DMS79 treated with DMSO at 0.1 percent for 48 hours (cell line): ENCODE measurements around the gene KLHL30.
"Not testable (repeated sequence)": the region's sequence is repeated elsewhere in the genome, so short reads cannot be mapped to it uniquely, and the experiment has no call there.

Experiments used
- DNase-seq: peaks from one replicate; lab custom pipeline; 2025; lab: John Stamatoyannopoulos, UW

KLHL30 gene

GRCh38 chr2:238162846-238163441, 24.5 kb downstream of the KLHL30 start:
- DNase-seq: no peak

GRCh38 chr2:238163481-238164198, 25.2 kb downstream of the KLHL30 start:
- peak; percentile 33 for DNase-seq

DNA sequence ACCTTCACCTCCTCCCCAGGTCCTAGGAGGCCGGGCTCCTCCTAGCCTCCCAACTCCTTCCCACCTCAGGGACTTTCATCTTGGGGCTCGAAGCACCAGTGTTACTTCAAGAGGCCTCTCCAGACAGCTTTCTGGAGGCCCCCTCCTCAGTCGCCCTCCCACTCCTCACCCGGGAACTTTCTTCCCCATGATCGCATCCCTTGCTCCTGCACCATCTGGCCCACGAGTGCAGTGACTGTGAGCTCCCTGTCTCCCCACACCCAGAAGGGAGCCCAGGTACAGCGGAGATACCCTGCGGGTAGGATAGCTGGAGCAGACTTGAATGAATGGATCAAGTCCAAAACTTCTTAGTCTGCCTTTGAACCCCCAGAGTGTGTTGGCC, 26.4 kb downstream of the KLHL30 start:
- no peak for DNase-seq

DNA sequence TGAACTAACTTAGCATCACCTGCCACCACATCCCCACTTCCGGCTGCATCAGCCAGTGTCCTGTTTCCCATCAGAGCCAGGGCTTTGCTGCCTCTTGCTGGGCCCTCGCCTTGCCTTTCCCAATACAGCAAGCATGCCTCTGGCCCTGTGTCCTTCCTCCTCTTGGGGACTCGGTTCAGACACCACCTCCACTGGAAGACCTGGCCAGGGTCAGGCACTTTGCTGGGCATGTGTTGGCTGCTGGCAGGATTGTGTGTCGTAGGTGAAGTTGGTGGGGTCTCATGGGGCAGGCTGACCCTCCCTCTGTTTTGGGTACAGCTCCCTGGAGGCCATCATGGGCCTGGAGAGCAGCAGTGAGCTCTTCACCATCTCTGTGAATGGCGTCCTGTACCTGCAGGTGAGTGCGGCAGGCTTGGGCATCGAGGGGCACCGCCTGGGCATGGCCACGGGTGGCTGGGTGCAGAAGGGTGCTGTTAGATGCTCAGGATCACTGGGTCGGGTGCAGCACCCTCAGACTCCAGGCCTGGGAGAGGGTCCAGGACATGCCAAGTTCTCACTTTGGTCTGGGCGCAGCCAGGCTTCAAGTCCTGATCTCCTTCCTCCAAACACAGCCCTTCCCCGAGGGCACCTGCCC, 26.9 kb downstream of the KLHL30 start:
- DNase-seq: no peak

DNA sequence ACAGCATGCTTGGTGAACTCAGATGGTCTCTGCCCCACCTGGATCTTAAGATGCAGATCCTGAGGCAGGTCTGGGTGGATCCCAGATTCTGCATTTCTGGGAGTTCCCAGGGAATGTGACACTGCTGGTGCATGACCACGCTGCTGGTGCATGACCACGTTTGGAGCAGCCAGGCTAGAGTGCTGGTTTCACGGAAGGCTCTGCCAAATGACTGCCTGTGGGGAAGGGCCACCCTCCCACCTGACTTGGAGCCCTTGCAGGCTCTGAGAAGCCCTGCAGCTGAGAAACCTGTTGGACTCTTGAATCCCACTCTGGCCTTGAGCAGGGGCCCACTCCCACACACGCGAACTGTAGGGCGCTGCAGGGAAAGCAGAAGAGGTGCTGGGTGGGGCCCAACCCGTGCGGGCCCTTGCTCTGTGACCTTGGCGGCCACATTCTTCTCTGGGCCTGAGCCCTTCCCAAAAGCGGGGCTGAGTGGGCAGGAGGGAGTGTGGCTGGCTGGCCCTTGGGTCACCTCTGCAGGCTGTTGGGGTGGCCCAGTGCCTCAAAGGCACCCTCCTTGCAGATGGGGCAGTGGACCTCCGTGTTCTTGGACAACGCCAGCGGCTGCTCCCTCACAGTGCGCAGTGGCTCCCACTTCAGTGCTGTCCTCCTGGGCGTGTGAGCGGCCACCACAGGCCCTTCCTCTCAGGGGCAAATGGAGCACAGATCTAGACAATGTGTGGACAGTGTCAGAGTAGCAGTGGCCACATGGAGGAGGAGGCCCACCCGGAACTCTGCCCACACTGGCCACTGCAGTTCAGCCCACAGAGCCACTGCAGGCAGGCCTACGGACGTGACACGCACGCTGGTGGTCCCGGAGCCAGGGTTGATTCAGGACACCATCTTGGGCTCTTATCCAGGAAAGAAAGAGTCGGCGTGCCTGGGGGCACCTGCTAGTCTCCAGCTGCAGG, 28.2 kb downstream of the KLHL30 start:
- no peak for DNase-seq

DNA sequence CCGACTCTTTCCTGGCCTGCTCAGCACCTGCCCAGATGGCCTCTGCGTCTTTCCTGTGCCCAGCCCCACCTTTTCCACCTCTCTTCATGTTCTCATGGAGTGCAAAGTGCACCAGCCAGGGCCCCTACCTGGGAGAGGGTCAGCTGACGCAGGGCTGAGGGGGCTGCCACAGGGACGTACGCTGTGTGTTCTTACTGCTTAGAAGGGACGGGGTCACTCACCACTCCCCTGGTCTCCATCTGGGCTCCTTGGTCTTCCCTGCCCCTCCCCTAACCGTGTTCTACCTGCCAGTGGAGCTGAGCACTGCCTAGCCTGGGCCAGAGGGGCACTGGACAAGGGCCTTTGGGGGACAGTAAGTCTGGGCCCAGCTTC, 28.9 kb downstream of the KLHL30 start:
- DNase-seq: no peak

DNA sequence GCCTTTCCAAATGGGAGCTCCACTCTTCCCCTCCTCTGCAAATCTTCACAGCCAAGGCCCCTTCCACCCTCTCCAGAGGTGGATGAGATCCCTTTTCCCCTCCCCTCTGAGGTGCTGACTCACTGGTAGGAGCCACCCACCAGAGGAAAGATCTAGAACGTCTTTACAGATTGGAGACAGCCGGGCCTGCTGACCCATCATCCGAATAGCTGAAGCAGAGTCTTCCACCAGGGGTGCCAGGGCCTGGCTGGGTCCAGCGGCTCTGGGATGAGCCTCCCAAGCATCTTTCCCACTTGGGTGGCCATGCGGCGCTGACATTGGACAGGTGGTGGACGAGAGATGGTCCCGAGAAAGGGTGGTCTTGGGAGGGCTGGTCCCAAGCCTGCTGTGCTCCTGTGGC, 29.3 kb downstream of the KLHL30 start:
- DNase-seq: no peak

- no peak for DNase-seq
These were observed 30.0 kb downstream of the KLHL30 start for GRCh38 chr2:238168196-238169047.

- no peak for DNase-seq
These were observed 30.7 kb downstream of the KLHL30 start for GRCh38 chr2:238169048-238169707.

- no peak for DNase-seq
These were observed 31.3 kb downstream of the KLHL30 start for GRCh38 chr2:238169708-238170251.

- no peak for DNase-seq
These were observed 32.1 kb downstream of the KLHL30 start for GRCh38 chr2:238170386-238171071.

DNA sequence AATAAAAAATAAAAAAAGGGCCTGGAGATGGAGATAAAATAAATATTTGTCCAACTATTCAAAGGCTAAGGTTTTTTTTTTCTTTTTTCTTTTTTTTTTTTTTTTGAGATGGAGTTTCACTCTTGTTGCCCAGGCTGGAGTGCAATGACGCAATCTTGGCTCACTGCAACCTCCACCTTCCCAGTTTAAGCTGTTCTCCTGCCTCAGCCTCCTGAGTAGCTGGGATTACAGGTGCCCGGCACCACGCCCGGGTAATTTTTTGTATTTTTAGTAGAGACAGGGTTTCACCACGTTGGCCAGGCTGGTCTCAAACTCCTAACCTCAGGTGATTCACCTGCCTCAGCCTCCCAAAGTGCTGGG, 32.6 kb downstream of the KLHL30 start:
- not testable (repeated sequence) for DNase-seq

GRCh38 chr2:238171575-238172187, 33.2 kb downstream of the KLHL30 start:
- no peak for DNase-seq

DNA sequence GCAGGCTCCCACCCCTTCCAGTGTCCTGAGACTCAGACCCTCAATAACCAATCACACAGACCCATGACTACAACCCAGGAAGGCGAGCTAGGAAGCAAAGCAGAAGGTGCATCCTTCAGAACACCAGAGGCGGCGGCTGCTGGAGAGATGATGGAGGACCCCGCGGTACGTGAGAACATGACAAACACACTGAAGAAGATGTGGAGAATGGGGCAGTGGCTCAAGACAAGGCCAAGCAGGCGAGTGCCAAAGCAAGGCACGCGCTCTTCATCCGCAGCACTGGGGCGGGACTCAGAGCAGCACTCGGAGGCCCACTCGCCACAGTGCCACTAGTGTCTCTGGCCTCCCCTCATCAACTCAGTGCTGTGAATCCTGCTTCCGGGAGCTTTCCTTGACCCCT, 34.0 kb downstream of the KLHL30 start:
- DNase-seq: no peak

- no peak for DNase-seq
These were observed 35.2 kb downstream of the KLHL30 start for GRCh38 chr2:238173692-238174091.

DNA sequence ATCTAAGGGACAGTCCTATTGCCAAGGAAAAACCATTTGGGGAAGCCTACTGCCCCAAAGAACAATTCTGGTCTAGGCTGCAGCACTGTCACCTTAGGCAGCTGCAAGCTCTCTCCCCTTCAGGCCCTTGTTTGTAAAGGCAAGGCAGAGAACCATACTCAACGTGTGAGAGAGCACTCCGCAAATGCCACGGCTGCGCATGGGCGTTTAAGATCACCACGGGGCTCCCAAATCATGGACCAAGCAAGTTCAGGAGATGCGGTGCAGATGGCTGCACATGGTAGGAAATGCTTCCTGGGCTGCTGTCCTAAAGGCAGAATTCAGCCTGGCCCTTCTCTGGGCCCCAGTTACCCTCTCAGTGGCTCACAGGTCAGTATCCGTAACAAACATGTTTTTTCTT, 35.8 kb downstream of the KLHL30 start:
- peak; percentile 48 for DNase-seq

DNA sequence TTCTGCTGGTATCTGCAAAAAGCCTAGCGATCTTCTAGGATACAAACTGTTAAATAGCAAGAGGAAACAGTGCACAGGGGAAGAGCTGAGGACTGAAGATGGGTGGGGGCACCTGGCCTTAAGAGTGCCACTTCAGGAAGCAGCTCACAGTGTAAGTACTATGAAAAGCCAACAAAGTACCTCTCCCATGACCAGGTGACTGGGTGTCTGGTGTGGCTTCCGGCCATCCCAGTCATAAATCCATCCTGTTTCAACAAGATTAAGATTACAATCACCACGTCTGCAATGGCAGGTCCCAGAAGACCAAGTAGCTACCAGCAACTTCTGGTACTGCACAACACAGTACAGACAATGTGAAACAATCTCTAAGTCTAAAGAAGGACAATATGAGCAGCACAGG, 36.2 kb downstream of the KLHL30 start:
- DNase-seq: peak; percentile 86

DNA sequence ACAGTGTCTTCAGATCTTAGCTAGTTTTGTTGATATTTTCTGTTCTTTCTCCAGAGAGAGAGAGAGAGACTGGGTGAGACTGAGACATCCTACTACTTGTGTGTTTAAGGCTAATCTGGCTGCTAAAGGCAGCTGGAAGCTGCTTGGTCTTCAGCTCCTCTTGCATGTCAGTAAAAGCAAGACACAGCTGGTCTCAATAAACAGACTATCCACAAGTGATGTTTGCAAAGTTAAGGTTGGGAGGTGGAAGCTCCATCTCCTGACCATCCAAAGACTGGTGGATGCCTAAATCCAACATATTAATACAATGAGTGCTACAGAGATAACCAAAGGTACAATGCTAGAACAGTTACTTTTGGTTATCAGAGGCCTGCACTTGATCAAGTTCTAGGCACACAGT, 38.1 kb downstream of the KLHL30 start:
- no peak for DNase-seq

GRCh38 chr2:238180554-238180953, 42.1 kb downstream of the KLHL30 start:
- DNase-seq: no peak

- no peak for DNase-seq
These were observed 43.9 kb downstream of the KLHL30 start for GRCh38 chr2:238182362-238182761.
